Neural progenitor cell (in vitro differentiated cells): ENCODE results near the gene MUC12.

Source experiments
- CTCF ChIP-seq: fragments of 200-600 bp; sonication (generic); IDR thresholded peaks from 2 replicates; pipeline ENCODE4 v1.5.1; 2017; ENCODE audit warnings: antibody characterized with exemption, mild to moderate bottlenecking
- EZH2 ChIP-seq: fragments of 200-600 bp; sonication (generic); IDR thresholded peaks from 2 replicates; pipeline ENCODE4 v1.6.1; 2017; ENCODE audit warnings: antibody characterized with exemption, mild to moderate bottlenecking, moderate library complexity

- no peak for TF ChIP-seq CTCF
- no peak for TF ChIP-seq EZH2
These were observed 52.3 kb downstream of the MUC12 start for GRCh38 chr7:101021703-101022102.
